Parathyroid adenoma (tissue), 2 donors: ENCODE data around the gene MIDN.

ENCODE experiments used
- H2AFZ ChIP-seq: fragments of 300-600 bp; sonication (generic); one replicate; pipeline ENCODE4 v1.7.0; 2017; ENCODE audit warnings: antibody characterized with exemption, mild to moderate bottlenecking
- H3K27ac ChIP-seq: fragments of 300-600 bp; sonication (generic); one replicate; pipeline ENCODE4 v1.7.0; 2017
- H3K27me3 ChIP-seq: fragments of 300-600 bp; sonication (generic); one replicate; pipeline ENCODE4 v1.7.0; 2017; ENCODE audit warnings: low read length; ENCODE audit not compliant: control insufficient read depth, insufficient read depth
- H3K36me3 ChIP-seq: fragments of 300-600 bp; sonication (generic); one replicate; pipeline ENCODE4 v1.7.0; 2017; ENCODE audit warnings: low read length; ENCODE audit not compliant: control insufficient read depth, insufficient read depth
- H3K4me1 ChIP-seq: fragments of 300-600 bp; sonication (generic); one replicate; pipeline ENCODE4 v1.7.0; 2017; ENCODE audit warnings: control low read depth
- H3K4me2 ChIP-seq: fragments of 300-600 bp; sonication (generic); one replicate; pipeline ENCODE4 v1.7.0; 2017; ENCODE audit warnings: low read length
- H3K4me3 ChIP-seq: fragments of 300-600 bp; sonication (generic); one replicate; pipeline ENCODE4 v1.7.0; 2017; ENCODE audit warnings: low read depth, low read length
- H3K79me2 ChIP-seq: fragments of 300-600 bp; sonication (generic); one replicate; pipeline ENCODE4 v1.7.0; 2017; ENCODE audit warnings: control low read depth
- H3K9ac ChIP-seq: fragments of 300-600 bp; sonication (generic); one replicate; pipeline ENCODE4 v1.7.0; 2017; ENCODE audit warnings: mild to moderate bottlenecking
- H3K9me3 ChIP-seq: fragments of 300-600 bp; sonication (generic); one replicate; pipeline ENCODE4 v1.7.0; 2017; ENCODE audit warnings: low read length; ENCODE audit not compliant: control insufficient read depth
- CTCF ChIP-seq: fragments of 300-600 bp; sonication (generic); IDR thresholded peaks from one replicate; pipeline ENCODE4 v1.7.0; 2017; ENCODE audit warnings: antibody characterized with exemption, mild to moderate bottlenecking
- donor health status: primary hyperparathyroidism.

Gene MIDN

GRCh38 chr19:1274081-1274851 lies 25.9 kb downstream of the MIDN start:
- Histone ChIP-seq H3K27me3 (no peaks in the 10 kb centered on the region), H3K4me2 (peak overlapping the region; percentile 66), H3K36me3 (no peaks in the 10 kb centered on the region), H3K27ac (peak overlapping the region; percentile 97), H3K79me2 (peaks cover 34% of the 10 kb centered on the region), H3K4me1 (peaks cover 28% of the 10 kb centered on the region), H3K9me3 (no peaks in the 10 kb centered on the region), H2AFZ (no peak overlapping the region), H3K9ac (no peak overlapping the region), H3K4me3 (peak overlapping the region; percentile 35)
- no peak for TF ChIP-seq CTCF

- peak overlapping the region; percentile 97 for H3K27ac ChIP-seq
- peak overlapping the region; percentile 35 for H3K4me3 ChIP-seq
- H3K36me3 ChIP-seq: no peaks in the 10 kb centered on the region
- peak overlapping the region; percentile 44 for H2AFZ ChIP-seq
- H3K9ac ChIP-seq: no peak overlapping the region
- TF ChIP-seq CTCF: no peak
- no peaks in the 10 kb centered on the region for H3K9me3 ChIP-seq
- H3K4me1 ChIP-seq: peaks cover 29% of the 10 kb centered on the region
- no peaks in the 10 kb centered on the region for H3K27me3 ChIP-seq
- H3K79me2 ChIP-seq: peaks cover 34% of the 10 kb centered on the region
- peak overlapping the region; percentile 66 for H3K4me2 ChIP-seq
Observed at GRCh38 chr19:1274852-1275259, 26.5 kb downstream of the MIDN start.

GRCh38 chr19:1275260-1275975 lies 27.0 kb downstream of the MIDN start, which contains the start of gene FAM174C:
FAM174C (plus strand) TSS chr19:1275530; CDS start chr19:1275550, 20 bp downstream.
- Histone ChIP-seq H3K4me2 (peak within 1 kb of the TSS; percentile 97), H2AFZ (peak within 1 kb of the TSS; percentile 83), H3K9me3 (no peaks in the 10 kb centered on the region), H3K9ac (no peak within 1 kb of the TSS), H3K79me2 (peaks cover 29% of the 10 kb centered on the region), H3K27ac (peak within 1 kb of the TSS; percentile 97), H3K4me3 (peak within 1 kb of the TSS; percentile 82), H3K27me3 (no peaks in the 10 kb centered on the region), H3K36me3 (no peaks in the 10 kb centered on the region), H3K4me1 (peaks cover 32% of the 10 kb centered on the region)
- no peak for TF ChIP-seq CTCF

- H3K4me1 ChIP-seq: peaks cover 26% of the 10 kb centered on the region
- no peaks in the 10 kb centered on the region for H3K27me3 ChIP-seq
- H3K9me3 ChIP-seq: no peaks in the 10 kb centered on the region
- H3K4me2 ChIP-seq: peak overlapping the region; percentile 97
- H3K36me3 ChIP-seq: no peaks in the 10 kb centered on the region
- peak overlapping the region; percentile 97 for H3K27ac ChIP-seq
- H3K9ac ChIP-seq: no peak overlapping the region
- TF ChIP-seq CTCF: no peak
- peaks cover 22% of the 10 kb centered on the region for H3K79me2 ChIP-seq
- peak overlapping the region; percentile 82 for H3K4me3 ChIP-seq
- H2AFZ ChIP-seq: peak overlapping the region; percentile 83
Observed at GRCh38 chr19:1275976-1276627, 27.7 kb downstream of the MIDN start.
